GM21367 (cell line): Measurements from ENCODE around the gene ZNF397.

Experiments
- ATAC-seq: cut with Tn5 transposase; IDR thresholded peaks from one replicate; pipeline ENCODE4 v1.9.1; 2021; ENCODE audit not compliant: unreplicated experiment

Gene ZNF397

GRCh38 chr18:35290094-35290735, 49.4 kb downstream of the ZNF397 start, which contains the start of gene ZSCAN30:
ZSCAN30 (minus strand) TSS chr18:35290229; CDS start chr18:35264352, 25,877 bp downstream.
- ATAC-seq: peak; percentile 84

GRCh38 chr18:35291166-35291565, 50.3 kb downstream of the ZNF397 start:
- no peak for ATAC-seq

- no peak for ATAC-seq
Observed at GRCh38 chr18:35296060-35296459, 55.2 kb downstream of the ZNF397 start.

GRCh38 chr18:35303610-35304009, 62.8 kb downstream of the ZNF397 start:
- no peak for ATAC-seq

GRCh38 chr18:35306588-35307250, 65.9 kb downstream of the ZNF397 start:
- no peak for ATAC-seq
